ENCODE results near the gene ITSN1.
"Not testable (repeated sequence)": the region's sequence is repeated elsewhere in the genome, so short reads cannot be mapped to it uniquely, and the experiment has no call there.

Gene ITSN1

DNA sequence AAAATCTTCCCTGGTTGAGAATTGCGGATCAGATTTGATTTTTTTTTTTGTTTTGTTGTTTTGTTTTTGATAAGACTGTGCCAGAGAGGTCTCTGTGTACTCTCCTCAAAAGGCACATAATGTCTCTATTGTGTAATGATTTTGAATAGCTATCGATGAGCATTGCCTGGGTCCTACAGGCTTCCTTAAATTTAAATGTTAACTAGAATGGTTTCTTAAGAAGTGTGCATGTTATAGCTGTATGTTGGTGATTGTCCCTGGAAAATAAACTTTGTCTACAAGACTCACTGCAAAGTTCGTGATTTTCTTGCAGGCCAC, 121.2 kb downstream of the ITSN1 start:
- DNase-seq (ENCODE audit: low read depth in 1 of 2, low spot score in 1 of 2), result no peak

DNA sequence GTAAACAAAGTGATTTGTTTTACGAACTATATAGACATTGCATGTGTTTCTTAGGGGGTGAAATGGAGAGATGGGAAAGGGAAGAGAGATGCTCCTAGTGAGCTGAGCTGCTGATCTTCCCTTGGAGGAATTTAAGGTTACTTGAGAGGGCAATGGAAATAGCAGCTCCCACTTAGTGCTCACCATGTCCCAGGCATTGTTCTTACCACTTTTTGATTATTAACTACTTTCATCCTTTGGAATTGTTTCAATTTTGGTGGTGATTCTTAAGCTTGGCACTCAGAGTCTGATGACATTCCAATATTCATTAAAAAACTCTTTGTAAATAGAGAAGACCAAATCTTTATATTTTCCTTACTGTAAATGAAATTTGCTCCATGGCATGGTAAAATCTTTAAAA, 124.9 kb downstream of the ITSN1 start:
- no peak for DNase-seq (ENCODE audit: low read depth in 1 of 2, low spot score in 1 of 2)

DNA sequence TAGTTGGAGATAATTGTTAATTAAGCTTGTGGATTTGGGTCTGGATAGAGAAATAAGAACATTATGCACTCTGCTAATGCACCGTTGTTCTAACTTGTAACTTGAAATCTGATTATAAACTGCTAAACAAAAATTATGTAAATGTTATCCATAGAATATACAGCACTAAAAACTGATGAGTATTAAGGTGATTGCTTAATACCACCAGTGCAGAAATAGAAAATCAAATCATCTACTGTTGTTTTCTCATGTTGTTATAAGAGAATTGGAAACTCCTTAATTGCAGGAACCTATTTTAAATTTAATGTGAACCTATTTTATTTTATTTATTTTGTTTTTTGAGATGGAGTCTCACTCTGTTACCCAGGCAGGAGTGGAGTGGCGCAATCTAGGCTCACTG, 125.7 kb downstream of the ITSN1 start:
- DNase-seq (ENCODE audit: low read depth in 1 of 2, low spot score in 1 of 2), result no peak

GRCh38 chr21:33769057-33769456, 126.8 kb downstream of the ITSN1 start:
- DNase-seq (ENCODE audit: low read depth in 1 of 2, low spot score in 1 of 2), result no peak

- no peak for DNase-seq (ENCODE audit: low read depth in 1 of 2, low spot score in 1 of 2)
Observed at GRCh38 chr21:33770542-33770941, 128.2 kb downstream of the ITSN1 start.

DNA sequence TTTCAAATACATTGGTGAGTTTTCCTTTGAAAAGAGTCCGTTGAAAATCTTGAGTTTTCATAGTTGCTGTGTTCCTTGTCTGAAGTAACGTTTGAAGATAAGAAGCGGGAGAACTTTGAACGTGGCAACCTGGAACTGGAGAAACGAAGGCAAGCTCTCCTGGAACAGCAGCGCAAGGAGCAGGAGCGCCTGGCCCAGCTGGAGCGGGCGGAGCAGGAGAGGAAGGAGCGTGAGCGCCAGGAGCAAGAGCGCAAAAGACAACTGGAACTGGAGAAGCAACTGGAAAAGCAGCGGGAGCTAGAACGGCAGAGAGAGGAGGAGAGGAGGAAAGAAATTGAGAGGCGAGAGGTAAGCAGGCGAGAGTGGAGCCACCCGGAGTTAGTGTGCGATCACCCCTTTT, 129.7 kb downstream of the ITSN1 start:
- DNase-seq (ENCODE audit: low read depth in 1 of 2, low spot score in 1 of 2), result no peak

DNA sequence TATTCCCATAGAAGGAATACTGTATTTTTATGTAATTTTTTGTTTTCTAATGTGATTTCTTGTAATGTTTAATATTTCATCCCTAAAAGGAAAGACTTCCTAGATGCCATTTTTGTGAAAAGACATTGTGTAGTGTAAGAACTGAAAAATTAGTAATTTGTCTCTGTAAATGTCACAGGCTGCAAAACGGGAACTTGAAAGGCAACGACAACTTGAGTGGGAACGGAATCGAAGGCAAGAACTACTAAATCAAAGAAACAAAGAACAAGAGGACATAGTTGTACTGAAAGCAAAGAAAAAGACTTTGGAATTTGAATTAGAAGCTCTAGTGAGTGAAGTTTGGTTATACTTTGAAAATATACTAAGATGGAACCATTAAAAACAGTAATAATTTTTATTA, 132.2 kb downstream of the ITSN1 start:
- DNase-seq (ENCODE audit: low read depth in 1 of 2, low spot score in 1 of 2), result no peak

DNA sequence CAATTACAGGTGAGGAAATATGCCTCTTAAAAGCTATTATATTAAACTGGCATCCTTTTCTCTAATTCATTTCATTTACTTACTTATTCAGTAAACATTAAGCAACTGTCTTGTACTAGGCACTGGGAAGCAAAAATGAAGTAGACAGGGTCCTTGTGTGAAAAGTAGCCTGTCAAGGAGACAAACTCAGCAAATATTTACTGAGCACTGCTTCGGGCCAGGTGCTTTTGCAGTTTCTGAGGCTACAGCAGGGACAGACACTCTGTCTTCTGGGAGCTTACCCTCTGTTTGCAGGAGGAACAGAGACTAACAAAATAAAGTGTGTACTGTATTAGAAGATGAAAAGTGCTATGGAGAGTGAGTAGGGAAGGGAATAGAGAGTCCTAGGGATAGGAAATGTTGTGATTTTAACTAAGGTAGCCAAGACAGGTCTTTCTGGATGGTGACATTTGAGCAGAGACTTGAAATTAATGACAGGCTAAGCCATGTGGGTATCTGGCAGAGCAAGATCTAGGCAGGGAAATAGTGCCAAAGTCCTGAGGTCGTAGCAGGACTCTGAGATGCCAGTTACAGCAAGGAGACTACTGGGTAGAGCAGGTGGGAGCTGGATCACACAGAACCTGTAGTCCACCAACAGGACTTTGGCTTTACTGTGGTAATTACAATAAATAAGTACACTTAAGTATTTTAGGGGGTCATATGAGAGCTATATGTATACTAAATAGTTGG, 133.0 kb downstream of the ITSN1 start:
- DNase-seq (ENCODE audit: low read depth in 1 of 2, low spot score in 1 of 2), result no peak

DNA sequence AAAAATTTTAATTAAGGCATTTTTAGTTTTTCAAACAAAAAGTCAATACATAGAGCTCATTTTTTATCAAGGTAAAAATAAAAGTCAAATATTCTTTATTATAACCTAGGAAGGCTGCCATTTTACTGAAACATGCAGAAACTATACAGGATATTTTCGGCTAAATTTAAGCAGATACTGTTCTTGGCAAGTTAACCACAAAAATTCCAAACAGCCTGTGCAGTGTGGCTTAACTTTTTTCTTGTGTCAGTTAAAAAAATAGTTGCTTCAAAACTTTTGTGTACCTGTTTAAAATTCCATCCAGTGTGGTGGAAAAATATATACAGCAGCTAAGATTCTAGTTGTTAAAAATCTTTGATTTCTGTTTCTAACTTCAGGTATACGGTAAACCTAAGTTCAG, 138.3 kb downstream of the ITSN1 start:
- no peak for DNase-seq (ENCODE audit: low read depth in 1 of 2, low spot score in 1 of 2)

GRCh38 chr21:33781121-33781520, 138.8 kb downstream of the ITSN1 start:
- DNase-seq (ENCODE audit: low read depth in 1 of 2, low spot score in 1 of 2), result no peak

DNA sequence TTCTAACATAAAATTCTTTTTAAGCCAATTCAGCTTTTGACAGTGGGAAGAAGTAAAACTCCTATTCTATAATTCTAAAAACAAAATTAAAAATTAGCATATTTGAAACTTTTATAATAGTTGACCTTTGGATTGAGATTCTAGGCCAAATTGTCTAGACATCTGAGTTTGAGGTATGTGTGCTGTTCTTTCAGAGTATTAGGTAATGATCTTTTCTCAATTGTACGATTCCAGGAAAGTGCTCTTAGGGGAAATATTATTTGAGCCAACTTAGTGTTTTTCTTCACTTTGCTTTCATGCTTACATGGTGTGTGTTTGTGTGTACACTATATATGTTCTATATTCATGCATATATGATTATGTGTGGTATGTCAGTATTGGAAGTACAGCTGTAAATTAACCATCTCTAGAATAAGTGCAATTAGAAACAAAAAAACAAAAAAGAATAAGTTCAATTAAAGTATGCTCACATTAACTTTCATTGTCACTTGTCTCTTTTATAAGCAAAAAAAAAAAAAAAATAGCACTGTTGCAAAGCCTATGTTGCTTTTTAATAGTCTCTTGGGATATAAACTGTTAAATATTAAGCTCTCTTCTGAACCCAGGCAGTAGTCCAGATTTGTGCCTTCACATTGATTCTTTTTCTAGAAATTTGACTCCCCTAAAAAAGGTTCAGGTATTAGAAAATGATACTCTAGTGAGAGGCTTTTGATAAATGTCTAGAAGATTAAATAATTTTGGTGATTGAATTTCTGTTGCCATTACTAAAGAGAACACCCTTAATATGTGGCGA, 141.1 kb downstream of the ITSN1 start:
- DNase-seq (ENCODE audit: low read depth in 1 of 2, low spot score in 1 of 2), result no peak

DNA sequence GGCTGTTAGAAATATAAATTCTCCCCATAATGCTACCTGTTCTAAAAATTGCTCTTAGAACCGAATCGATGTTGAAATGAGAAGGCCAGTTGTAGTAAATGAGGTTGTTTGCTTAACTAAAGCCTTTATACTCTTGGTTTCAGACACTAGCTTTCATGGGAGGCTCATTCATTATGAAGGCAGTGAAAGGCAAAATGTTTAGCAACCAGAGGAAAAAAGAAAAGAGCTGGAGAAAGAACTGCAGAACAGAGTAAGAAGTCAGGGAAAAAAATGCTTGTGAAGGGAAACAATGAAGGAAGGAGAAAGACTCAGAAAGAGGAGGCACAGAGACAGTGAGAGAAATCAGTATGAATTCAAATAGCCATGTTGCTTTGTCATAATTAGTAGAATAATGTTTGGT, 145.1 kb downstream of the ITSN1 start:
- DNase-seq (ENCODE audit: low read depth in 1 of 2, low spot score in 1 of 2), result no peak

DNA sequence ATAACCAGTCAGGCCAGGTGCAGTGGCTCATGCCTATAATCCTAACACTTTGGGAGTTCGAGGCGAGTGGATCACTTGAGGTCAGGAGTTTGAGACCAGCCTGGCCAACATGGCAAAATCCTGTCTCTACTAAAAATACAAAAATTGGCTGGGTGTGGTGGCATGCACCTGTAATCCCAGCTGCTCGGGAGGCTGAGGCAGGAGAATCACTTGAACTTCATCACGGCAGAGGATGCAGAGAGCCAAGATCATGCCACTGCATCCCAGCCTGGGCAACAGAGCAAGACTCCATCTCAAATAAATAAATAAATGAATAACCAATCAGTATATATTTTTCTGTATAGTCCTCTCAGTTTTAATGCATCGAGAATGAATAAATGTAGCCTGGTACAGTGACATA, 146.1 kb downstream of the ITSN1 start:
- not testable (repeated sequence) for DNase-seq (ENCODE audit: low read depth in 1 of 2, low spot score in 1 of 2)

- no peak for DNase-seq (ENCODE audit: low read depth in 1 of 2, low spot score in 1 of 2)
Observed at GRCh38 chr21:33789697-33790096, 147.4 kb downstream of the ITSN1 start.

DNA sequence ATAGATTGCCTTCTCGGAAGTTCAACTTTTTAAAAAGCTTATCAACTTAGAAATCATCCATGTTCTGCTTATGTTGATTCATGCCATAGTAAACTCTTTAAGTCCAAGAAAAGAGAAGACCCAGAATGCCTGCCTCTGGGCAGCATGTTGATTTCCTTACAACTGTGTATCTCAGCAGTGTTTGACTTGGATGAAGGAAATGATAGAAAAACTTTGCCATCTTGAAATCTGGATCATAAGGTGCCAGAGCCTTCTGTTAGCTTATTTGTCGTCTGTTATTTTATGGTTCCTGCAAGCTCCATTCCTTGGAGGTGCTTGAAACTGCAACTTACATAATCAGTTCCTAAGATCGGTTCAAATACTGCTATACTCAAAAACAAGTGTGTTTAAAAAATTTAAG, 148.8 kb downstream of the ITSN1 start:
- no peak for DNase-seq (ENCODE audit: low read depth in 1 of 2, low spot score in 1 of 2)

DNA sequence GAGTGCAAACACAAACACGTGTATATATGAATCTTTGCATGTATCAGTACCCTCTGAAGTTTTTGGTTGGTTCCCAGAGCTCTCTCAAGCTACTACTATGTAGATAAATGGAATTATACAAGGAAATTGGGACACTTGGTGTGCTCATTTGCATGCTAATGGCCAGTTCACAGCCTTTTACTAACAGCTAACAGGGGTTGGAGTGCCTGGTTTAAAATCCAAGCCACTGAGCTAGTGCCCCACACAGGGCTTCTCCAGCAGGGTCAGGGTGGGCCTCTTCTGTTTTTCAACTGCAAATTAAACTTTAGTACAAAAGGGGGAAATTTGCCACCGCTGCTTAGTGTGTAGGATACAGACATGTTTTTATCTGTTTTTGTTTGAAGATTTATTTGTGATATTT, 152.3 kb downstream of the ITSN1 start:
- DNase-seq (ENCODE audit: low read depth in 1 of 2, low spot score in 1 of 2), result no peak

- DNase-seq (ENCODE audit: low read depth in 1 of 2, low spot score in 1 of 2), result no peak
Observed at GRCh38 chr21:33797565-33797964, 155.3 kb downstream of the ITSN1 start.

DNA sequence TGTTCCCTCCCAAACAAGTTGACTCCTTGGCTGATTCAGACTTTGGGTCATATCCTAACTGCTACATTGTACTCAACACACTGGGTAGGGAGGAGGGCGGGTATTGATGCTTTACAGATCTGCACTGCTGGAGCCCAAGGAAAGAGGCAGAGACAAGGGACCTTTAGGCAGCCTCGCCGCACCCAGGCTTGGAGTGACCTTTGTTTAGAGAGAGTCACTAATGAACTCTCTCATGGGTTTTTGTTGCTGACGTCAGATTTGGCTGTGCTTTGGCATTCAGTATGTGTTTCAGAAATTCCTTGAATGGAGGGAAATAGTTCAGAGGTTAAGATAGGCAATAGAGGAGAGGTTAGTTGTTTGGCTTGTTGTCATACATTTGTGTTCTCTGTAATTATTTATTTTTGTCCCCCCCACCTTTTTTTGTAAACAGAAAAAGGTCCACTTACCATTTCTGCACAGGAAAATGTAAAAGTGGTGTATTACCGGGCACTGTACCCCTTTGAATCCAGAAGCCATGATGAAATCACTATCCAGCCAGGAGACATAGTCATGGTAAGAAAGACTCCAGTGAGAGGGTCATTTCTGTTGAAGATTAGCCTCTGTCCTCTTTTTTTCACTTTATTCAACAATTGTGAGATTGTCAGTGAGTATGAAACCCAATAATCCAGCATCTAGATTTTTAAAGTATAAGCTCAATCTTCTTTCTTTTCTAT, 157.2 kb downstream of the ITSN1 start:
- no peak for DNase-seq (ENCODE audit: low read depth in 1 of 2, low spot score in 1 of 2)

DNA sequence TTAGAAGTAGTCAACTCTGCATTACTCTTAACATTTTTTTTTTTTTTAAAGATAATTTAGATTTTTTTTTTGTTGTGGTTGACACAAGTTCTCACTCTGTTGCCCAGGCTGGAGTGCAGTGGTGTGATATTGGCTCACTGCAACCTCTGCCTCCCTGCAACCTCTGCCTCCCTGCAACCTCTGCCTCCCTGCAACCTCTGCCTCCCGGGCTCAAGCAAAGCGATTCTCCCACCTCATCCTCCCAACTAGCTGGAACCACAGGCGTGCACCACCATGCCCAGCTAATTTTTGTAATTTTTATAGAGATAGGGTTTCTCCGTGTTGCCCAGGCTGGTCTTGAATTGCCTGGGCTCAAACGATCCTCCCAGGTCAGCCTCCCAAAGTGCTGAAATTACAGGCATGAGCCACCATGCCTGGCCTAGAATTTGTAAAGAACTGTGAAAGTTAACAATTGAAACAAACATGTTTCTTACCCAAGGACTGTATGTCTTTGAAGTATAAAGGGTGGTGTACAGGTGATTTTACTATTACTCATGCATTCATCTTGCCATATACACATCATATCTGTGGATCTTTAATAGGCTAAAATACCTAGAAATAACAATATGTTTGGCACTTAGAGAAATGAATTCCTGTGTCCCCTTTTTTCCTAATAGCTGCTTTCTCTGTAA, 158.6 kb downstream of the ITSN1 start:
- no peak for DNase-seq (ENCODE audit: low read depth in 1 of 2, low spot score in 1 of 2)

DNA sequence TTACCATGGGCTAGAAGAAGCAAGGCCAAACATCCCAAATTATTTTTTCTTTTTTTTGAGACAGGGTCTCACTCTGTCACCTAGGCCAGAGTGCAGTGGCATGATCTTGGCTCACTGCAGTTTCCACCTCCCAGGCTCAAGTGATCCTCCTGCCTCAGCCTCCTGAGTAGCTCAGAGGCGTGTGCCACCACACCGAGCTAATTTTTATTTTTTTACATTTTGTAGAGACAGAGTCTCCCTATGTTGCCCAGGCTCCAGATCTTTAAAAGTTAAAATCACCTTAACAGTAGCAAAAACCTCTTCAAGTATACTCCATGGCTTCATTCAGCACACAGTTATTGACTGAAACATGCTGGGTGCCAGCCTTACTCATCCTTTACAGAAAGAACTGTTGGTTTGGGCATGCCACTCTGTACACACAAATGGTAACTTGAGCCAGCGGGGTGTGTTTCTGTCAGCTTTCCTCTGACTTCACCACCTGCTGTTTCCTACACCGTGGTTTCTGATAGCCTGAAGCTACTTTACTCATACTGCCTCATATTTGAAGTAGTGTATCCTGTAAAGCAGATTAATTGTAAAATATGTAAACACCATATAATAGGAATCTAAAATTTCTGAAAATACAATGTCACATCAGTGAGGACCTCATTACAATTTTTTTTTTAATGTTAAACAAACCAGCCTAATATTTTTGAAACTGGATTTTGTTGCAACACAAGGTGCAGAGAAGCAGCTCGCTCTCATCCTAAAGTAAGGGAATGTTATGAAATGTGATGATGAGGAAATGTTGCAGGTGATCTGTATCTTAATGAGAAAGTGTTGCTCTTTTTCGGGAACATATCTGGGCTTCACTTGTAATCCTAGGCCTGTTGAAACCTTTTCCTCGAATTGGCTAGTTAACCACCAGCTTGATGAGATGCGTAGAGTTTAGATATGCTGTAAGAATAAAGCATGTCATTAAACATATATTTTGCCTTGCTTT, 159.4 kb downstream of the ITSN1 start:
- DNase-seq (ENCODE audit: low read depth in 1 of 2, low spot score in 1 of 2), result no peak

- DNase-seq (ENCODE audit: low read depth in 1 of 2, low spot score in 1 of 2), result no peak
Observed at GRCh38 chr21:33802481-33802880, 160.2 kb downstream of the ITSN1 start.
